DOHH2 (cell line): ENCODE data around the gene TRIM74.
A peak's percentile ranks its signal among the peaks of the same experiment; 100 is the strongest.
"Not testable (repeated sequence)": the region's sequence is repeated elsewhere in the genome, so short reads cannot be mapped to it uniquely, and the experiment has no call there.

Experiments
- H3F3A ChIP-seq: fragments of 200-600 bp; sonication (generic), shearing (Covaris generic); 2 replicates; pipeline ENCODE4 v1.6.0; 2016; ENCODE audit warnings: antibody characterized with exemption, mild to moderate bottlenecking; ENCODE audit not compliant: control insufficient read depth, insufficient read depth
- H3K27ac ChIP-seq: fragments of 200-600 bp; sonication (generic); 2 replicates; pipeline ENCODE4 v1.5.1; 2014; ENCODE audit warnings: low read depth, mild to moderate bottlenecking, low read length, moderate library complexity
- H3K27me3 ChIP-seq: fragments of 200-600 bp; sonication (generic); 2 replicates; pipeline ENCODE4 v1.6.1; 2014; ENCODE audit warnings: mild to moderate bottlenecking, low read length, mixed read lengths; ENCODE audit not compliant: control insufficient read depth
- H3K36me3 ChIP-seq: fragments of 200-600 bp; sonication (generic); 2 replicates; pipeline ENCODE4 v1.6.1; 2014; ENCODE audit warnings: mild to moderate bottlenecking, low read length, moderate library complexity, mixed read lengths; ENCODE audit not compliant: control insufficient read depth
- H3K4me1 ChIP-seq: fragments of 200-600 bp; sonication (generic); 2 replicates; pipeline ENCODE4 v1.6.1; 2014; ENCODE audit warnings: mild to moderate bottlenecking, low read length, mixed read lengths; ENCODE audit not compliant: control insufficient read depth
- H3K4me2 ChIP-seq: fragments of 200-600 bp; sonication (generic); 2 replicates; pipeline ENCODE4 v1.6.0; 2014; ENCODE audit warnings: mild to moderate bottlenecking, low read length, moderate library complexity
- H3K4me3 ChIP-seq: fragments of 200-600 bp; sonication (generic); 2 replicates; pipeline ENCODE4 v1.5.1; 2014; ENCODE audit warnings: mild to moderate bottlenecking, low read length, mixed read lengths
- H3K79me2 ChIP-seq: fragments of 200-600 bp; sonication (generic); 2 replicates; pipeline ENCODE4 v1.6.1; 2014; ENCODE audit warnings: mild to moderate bottlenecking, low read length, mixed read lengths; ENCODE audit not compliant: control insufficient read depth
- H3K9me2 ChIP-seq: fragments of 200-600 bp; sonication (generic); replicated peaks from 2 replicates; pipeline ENCODE4 v1.6.1; 2014; ENCODE audit warnings: mild to moderate bottlenecking, low read length, mixed read lengths; ENCODE audit not compliant: control insufficient read depth
- H3K9me3 ChIP-seq: fragments of 200-600 bp; sonication (generic); 2 replicates; pipeline ENCODE4 v1.6.1; 2014; ENCODE audit warnings: antibody characterized with exemption, low read length, mixed read lengths; ENCODE audit not compliant: control insufficient read depth, insufficient read depth
- H4K20me1 ChIP-seq: fragments of 200-600 bp; sonication (generic); 2 replicates; pipeline ENCODE4 v1.6.0; 2014; ENCODE audit warnings: low read depth, mild to moderate bottlenecking, antibody characterized with exemption, low read length, moderate library complexity; ENCODE audit not compliant: control insufficient read depth, insufficient read depth

TRIM74 gene

GRCh38 chr7:72968980-72969516 lies at the start of gene TRIM74:
Gene TRIM74 (minus strand): TSS chr7:72969466. CDS start chr7:72966157, 3,309 bp downstream.
- not testable (repeated sequence) for H3K4me1 ChIP-seq, H3K27ac ChIP-seq, H3K4me2 ChIP-seq, H3K9me2 ChIP-seq, H3K9me3 ChIP-seq, H3K36me3 ChIP-seq, H3K79me2 ChIP-seq, H3F3A ChIP-seq, H4K20me1 ChIP-seq, H3K27me3 ChIP-seq, H3K4me3 ChIP-seq

GRCh38 chr7:73006491-73006890 lies 37.2 kb upstream of the TRIM74 start:
- H3K4me3 ChIP-seq = peak overlapping the region; percentile 70
- H3K4me2 ChIP-seq = peak overlapping the region; percentile 69
- not testable (repeated sequence) for H3K27me3 ChIP-seq, H3K9me2 ChIP-seq, H3K9me3 ChIP-seq, H3K36me3 ChIP-seq, H3K27ac ChIP-seq, H3K79me2 ChIP-seq, H3F3A ChIP-seq, H3K4me1 ChIP-seq, H4K20me1 ChIP-seq

- H3K9me3 ChIP-seq, H3K79me2 ChIP-seq, H3F3A ChIP-seq, H3K36me3 ChIP-seq, H3K9me2 ChIP-seq, H3K4me1 ChIP-seq, H3K27me3 ChIP-seq, H4K20me1 ChIP-seq: not testable (repeated sequence)
- Histone ChIP-seq H3K4me3 (peak overlapping the region; percentile 80), H3K4me2 (peak overlapping the region; percentile 59), H3K27ac (peak overlapping the region; percentile 74)
Measured at GRCh38 chr7:73005693-73006447, 36.6 kb upstream of the TRIM74 start.

GRCh38 chr7:73005356-73005692 lies 36.1 kb upstream of the TRIM74 start:
- H3K4me1 ChIP-seq, H3F3A ChIP-seq, H3K79me2 ChIP-seq, H3K27me3 ChIP-seq, H3K9me3 ChIP-seq, H3K9me2 ChIP-seq, H3K36me3 ChIP-seq, H4K20me1 ChIP-seq: not testable (repeated sequence)
- Histone ChIP-seq H3K4me2 (peak overlapping the region; percentile 59), H3K27ac (peak overlapping the region; percentile 74), H3K4me3 (peak overlapping the region; percentile 80)

- not testable (repeated sequence) for H3K9me3 ChIP-seq, H4K20me1 ChIP-seq, H3F3A ChIP-seq, H3K36me3 ChIP-seq, H3K79me2 ChIP-seq, H3K27ac ChIP-seq, H3K4me3 ChIP-seq, H3K4me1 ChIP-seq, H3K4me2 ChIP-seq, H3K9me2 ChIP-seq, H3K27me3 ChIP-seq
Measured at GRCh38 chr7:72997887-72998468, 28.7 kb upstream of the TRIM74 start.

- not testable (repeated sequence) for H3K36me3 ChIP-seq, H3K9me3 ChIP-seq, H3K4me1 ChIP-seq, H4K20me1 ChIP-seq, H3K27ac ChIP-seq, H3F3A ChIP-seq, H3K27me3 ChIP-seq, H3K9me2 ChIP-seq, H3K4me2 ChIP-seq, H3K4me3 ChIP-seq, H3K79me2 ChIP-seq
Measured at GRCh38 chr7:72997447-72997846, 28.2 kb upstream of the TRIM74 start.

GRCh38 chr7:72995484-72995883 lies 26.2 kb upstream of the TRIM74 start:
- H3K27me3 ChIP-seq, H3K4me1 ChIP-seq, H3K9me2 ChIP-seq, H3K79me2 ChIP-seq, H3K9me3 ChIP-seq, H3K36me3 ChIP-seq, H3K27ac ChIP-seq, H3F3A ChIP-seq, H3K4me2 ChIP-seq, H4K20me1 ChIP-seq, H3K4me3 ChIP-seq: not testable (repeated sequence)

GRCh38 chr7:72990146-72990913 lies 21.1 kb upstream of the TRIM74 start:
- H3K4me2 ChIP-seq, H3F3A ChIP-seq, H3K27me3 ChIP-seq, H3K4me1 ChIP-seq, H3K4me3 ChIP-seq, H3K79me2 ChIP-seq, H3K9me2 ChIP-seq, H3K9me3 ChIP-seq, H3K36me3 ChIP-seq, H4K20me1 ChIP-seq, H3K27ac ChIP-seq: not testable (repeated sequence)
